PFSK-1 (cell line): Measurements from ENCODE around the gene PRKN.

Experiments used
- FOXP2 ChIP-seq: optimal IDR thresholded peaks from 2 replicates; pipeline ENCODE3; 2011; ENCODE audit warnings: borderline replicate concordance, control low read depth, inconsistent platforms; ENCODE audit not compliant: insufficient read depth; ENCODE audit errors: extremely low read length, extremely low read depth
- POLR2AphosphoS5 ChIP-seq: IDR thresholded peaks from 2 replicates; pipeline ENCODE4 v1.6.1; 2012; ENCODE audit warnings: low read depth, mild to moderate bottlenecking, control low read depth, low read length, moderate library complexity
- SIN3A ChIP-seq: IDR thresholded peaks from 2 replicates; pipeline ENCODE4 v1.6.1; 2012; ENCODE audit warnings: mild to moderate bottlenecking, low read length, moderate library complexity, borderline replicate concordance; ENCODE audit not compliant: insufficient read depth
- TAF1 ChIP-seq: IDR thresholded peaks from 2 replicates; pipeline ENCODE4 v1.6.1; 2012; ENCODE audit warnings: low read length, control low read depth, borderline replicate concordance; ENCODE audit not compliant: insufficient read depth
- TF ChIP-seq, protein P1 (sequence below), 2 experiments: IDR thresholded peaks; 2 replicates each; pipeline versions ENCODE4 v1.6.1 to v1.8.0; 2011 to 2012; ENCODE audit warnings: low read depth in 2 of 2, low read length in 2 of 2, control low read depth in 1 of 2, inconsistent platforms in 1 of 2, mild to moderate bottlenecking in 1 of 2, moderate library complexity in 1 of 2; ENCODE audit not compliant: insufficient read depth in 1 of 2

The PRKN gene

DNA sequence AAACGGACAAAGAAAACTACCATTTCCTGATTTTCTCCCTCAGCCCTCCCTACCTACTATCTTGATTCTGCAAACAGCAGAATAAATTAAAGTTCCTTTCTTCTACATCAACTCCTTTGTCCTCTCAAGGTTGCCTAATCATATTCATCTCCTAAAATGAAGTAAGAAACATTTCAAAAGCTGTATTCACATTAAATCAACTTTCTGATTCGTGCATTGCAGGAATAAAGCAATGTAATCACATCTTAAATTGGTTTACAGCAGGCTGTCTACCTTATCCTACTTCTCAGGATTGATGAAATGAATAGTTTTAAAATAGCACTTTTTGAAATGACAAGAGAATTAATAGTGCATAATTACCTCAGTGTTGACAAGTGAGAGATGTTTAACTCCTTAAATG, 25.1 kb downstream of the PRKN start:
- TF ChIP-seq FOXP2 (no peak), SIN3A (no peak), POLR2AphosphoS5 (no peak), TAF1 (no peak)
- TF ChIP-seq, protein P1, sequence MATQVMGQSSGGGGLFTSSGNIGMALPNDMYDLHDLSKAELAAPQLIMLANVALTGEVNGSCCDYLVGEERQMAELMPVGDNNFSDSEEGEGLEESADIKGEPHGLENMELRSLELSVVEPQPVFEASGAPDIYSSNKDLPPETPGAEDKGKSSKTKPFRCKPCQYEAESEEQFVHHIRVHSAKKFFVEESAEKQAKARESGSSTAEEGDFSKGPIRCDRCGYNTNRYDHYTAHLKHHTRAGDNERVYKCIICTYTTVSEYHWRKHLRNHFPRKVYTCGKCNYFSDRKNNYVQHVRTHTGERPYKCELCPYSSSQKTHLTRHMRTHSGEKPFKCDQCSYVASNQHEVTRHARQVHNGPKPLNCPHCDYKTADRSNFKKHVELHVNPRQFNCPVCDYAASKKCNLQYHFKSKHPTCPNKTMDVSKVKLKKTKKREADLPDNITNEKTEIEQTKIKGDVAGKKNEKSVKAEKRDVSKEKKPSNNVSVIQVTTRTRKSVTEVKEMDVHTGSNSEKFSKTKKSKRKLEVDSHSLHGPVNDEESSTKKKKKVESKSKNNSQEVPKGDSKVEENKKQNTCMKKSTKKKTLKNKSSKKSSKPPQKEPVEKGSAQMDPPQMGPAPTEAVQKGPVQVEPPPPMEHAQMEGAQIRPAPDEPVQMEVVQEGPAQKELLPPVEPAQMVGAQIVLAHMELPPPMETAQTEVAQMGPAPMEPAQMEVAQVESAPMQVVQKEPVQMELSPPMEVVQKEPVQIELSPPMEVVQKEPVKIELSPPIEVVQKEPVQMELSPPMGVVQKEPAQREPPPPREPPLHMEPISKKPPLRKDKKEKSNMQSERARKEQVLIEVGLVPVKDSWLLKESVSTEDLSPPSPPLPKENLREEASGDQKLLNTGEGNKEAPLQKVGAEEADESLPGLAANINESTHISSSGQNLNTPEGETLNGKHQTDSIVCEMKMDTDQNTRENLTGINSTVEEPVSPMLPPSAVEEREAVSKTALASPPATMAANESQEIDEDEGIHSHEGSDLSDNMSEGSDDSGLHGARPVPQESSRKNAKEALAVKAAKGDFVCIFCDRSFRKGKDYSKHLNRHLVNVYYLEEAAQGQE (IDR thresholded peaks at IDR 0.05; ENCODE audit: insufficient read depth in 1 of 2, low read depth in 2 of 2, low read length in 2 of 2): no peak

DNA sequence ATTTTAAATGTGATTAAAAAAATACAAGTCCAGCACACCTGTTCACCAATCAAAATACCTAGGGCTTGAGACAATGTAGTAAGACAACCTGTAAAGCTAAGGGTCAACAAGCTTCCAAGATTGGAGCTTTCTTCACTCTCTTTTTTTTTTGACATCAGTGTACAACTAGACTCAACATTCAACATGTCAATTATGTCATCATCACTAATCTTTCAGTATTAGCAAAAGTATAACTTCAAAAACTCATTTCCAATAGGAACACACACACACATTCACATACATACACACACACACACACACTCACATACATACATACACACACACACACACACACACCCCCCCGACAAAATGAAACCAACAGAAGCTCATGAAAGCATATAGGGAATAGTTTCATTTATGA, 26.0 kb downstream of the PRKN start:
- TF ChIP-seq SIN3A (no peak), POLR2AphosphoS5 (no peak), TAF1 (no peak), FOXP2 (no peak)
- TF ChIP-seq, protein P1 (IDR thresholded peaks at IDR 0.05; ENCODE audit: insufficient read depth in 1 of 2, low read depth in 2 of 2, low read length in 2 of 2): no peak

DNA sequence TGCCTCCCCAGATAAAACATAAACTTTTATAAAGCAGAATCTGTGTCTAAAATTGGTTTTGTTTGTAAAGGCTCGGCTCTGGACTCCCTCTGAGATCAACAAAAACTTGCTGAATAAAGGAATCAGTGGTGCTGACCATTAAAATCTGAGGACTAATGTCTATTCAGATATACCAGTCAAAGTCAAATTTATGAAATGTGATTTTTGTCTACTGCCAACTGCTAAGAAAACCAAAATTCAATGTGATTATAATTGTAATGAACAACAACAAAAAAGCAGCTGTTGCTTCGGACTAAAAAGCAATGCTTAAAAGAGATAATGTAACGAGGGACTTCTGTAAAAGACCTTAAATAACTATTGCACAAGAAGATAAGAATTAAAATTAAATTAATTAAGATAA, 26.6 kb downstream of the PRKN start:
- TF ChIP-seq FOXP2 (no peak), SIN3A (no peak), TAF1 (no peak), POLR2AphosphoS5 (no peak)
- TF ChIP-seq, protein P1 (IDR thresholded peaks at IDR 0.05; ENCODE audit: insufficient read depth in 1 of 2, low read depth in 2 of 2, low read length in 2 of 2): no peak

DNA sequence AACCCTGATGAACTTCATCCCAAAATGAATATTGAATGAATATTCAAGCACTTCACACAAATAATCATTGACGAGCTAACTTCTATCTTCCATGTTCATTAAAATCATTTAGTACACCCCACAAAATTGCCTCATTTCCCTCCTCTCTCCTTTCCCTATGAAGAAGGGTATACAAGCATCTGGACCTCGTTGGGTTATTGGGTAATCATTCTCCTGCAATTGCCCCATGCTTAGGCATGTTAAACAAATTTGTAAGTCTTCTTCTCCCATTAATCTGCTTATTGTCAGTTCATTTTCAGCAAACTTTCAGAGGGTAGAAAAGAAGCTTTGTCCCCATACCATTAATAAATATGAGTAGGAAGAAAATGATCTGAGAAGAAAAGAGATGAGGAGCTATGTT, 27.6 kb downstream of the PRKN start:
- TF ChIP-seq TAF1 (no peak), SIN3A (no peak), FOXP2 (no peak), POLR2AphosphoS5 (no peak)
- TF ChIP-seq, protein P1 (IDR thresholded peaks at IDR 0.05; ENCODE audit: insufficient read depth in 1 of 2, low read depth in 2 of 2, low read length in 2 of 2): no peak

- TF ChIP-seq TAF1 (no peak), POLR2AphosphoS5 (no peak), SIN3A (no peak), FOXP2 (no peak)
- TF ChIP-seq, protein P1 (IDR thresholded peaks at IDR 0.05; ENCODE audit: insufficient read depth in 1 of 2, low read depth in 2 of 2, low read length in 2 of 2): no peak
These were observed 29.1 kb downstream of the PRKN start for GRCh38 chr6:162698440-162698839.
